ENCODE measurements around the gene SLIT3. TPM values are rescaled to one million over a fixed set of nuclear protein-coding genes. Genes with fewer than 3 reads are reported as not detected.

SLIT3 gene
- total RNA-seq, 4 donors from 2014 or later: 41.1 to 86.6 (median 62.7) TPM

DNA sequence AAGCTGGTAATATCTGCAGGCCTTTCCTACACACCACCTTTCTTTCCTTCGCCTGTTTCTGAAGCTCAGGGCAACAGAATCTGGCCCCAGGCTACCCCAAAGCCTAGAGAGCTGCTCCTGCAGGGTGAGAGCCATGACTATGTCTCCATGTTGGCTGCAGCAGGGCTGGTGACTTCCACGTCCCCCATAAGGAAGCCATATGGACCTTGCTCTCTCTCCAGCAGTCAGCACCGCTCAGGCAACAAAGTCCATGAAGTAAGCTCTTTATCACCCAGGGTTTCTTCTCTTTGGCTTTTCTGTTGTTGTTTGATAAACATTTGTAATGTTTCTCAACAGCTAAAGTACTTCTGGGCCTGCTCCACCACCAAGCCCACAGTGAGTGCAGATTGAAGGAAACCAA lies 125.2 kb downstream of the SLIT3 start:
- TF ChIP-seq POLR2AphosphoS5 (IDR thresholded peaks at IDR 0.05) (no peak), POLR2A (IDR thresholded peaks at IDR 0.05; ENCODE audit: low read depth) (no peak)
- Histone ChIP-seq H3K27ac (replicated peaks in 1 of 4) (no peak overlapping the region), H3K27me3 (no peaks in the 10 kb centered on the region), H3K36me3 (no peaks in the 10 kb centered on the region), H3K4me1 (peaks cover 4 to 19% (median 16%) of the 10 kb centered on the region in 4 donors), H3K9me3 (no peaks in the 10 kb centered on the region), H3K4me3 (no peak overlapping the region)
- intact Hi-C loops (cut with DNase I): no loop called here
- no peak for DNase-seq (ENCODE audit: extremely low spot score)
- 100% methylated on average over 3 of the region's 3 CpGs for WGBS

DNA sequence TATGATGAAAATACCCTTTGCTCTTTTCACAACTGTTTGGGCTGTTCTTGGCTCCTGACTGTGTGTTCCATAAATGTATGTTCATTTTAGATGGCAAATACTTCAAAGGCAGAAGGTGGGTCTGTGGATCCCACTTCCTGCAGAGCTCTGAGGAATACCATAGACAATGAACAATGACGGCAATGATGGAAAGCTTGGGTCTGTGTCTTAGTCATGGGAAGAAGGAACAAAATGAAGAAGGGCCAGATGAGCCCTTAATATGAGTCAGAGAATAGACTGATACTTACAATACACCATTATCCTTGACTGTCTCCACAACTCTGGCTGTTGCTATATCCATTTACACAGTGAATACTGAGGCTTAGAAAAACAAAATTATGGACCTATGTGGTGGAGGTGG lies 126.0 kb downstream of the SLIT3 start:
- DNase-seq (ENCODE audit: extremely low spot score): no peak
- Histone ChIP-seq H3K9me3 (no peaks in the 10 kb centered on the region), H3K36me3 (no peaks in the 10 kb centered on the region), H3K4me3 (no peak overlapping the region), H3K27me3 (no peaks in the 10 kb centered on the region), H3K4me1 (peaks cover 4 to 19% (median 16%) of the 10 kb centered on the region in 4 donors), H3K27ac (replicated peaks in 1 of 4) (no peak overlapping the region)
- TF ChIP-seq EP300 (IDR thresholded peaks at IDR 0.05) (no peak), POLR2A (IDR thresholded peaks at IDR 0.05; ENCODE audit: low read depth) (no peak), POLR2AphosphoS5 (IDR thresholded peaks at IDR 0.05) (no peak)
- TF ChIP-seq, protein P1, sequence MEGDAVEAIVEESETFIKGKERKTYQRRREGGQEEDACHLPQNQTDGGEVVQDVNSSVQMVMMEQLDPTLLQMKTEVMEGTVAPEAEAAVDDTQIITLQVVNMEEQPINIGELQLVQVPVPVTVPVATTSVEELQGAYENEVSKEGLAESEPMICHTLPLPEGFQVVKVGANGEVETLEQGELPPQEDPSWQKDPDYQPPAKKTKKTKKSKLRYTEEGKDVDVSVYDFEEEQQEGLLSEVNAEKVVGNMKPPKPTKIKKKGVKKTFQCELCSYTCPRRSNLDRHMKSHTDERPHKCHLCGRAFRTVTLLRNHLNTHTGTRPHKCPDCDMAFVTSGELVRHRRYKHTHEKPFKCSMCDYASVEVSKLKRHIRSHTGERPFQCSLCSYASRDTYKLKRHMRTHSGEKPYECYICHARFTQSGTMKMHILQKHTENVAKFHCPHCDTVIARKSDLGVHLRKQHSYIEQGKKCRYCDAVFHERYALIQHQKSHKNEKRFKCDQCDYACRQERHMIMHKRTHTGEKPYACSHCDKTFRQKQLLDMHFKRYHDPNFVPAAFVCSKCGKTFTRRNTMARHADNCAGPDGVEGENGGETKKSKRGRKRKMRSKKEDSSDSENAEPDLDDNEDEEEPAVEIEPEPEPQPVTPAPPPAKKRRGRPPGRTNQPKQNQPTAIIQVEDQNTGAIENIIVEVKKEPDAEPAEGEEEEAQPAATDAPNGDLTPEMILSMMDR (IDR thresholded peaks at IDR 0.05): no peak
- intact Hi-C loops (cut with DNase I): no loop called here
- 35% methylated on average over 1 of the region's 1 CpG for WGBS

DNA sequence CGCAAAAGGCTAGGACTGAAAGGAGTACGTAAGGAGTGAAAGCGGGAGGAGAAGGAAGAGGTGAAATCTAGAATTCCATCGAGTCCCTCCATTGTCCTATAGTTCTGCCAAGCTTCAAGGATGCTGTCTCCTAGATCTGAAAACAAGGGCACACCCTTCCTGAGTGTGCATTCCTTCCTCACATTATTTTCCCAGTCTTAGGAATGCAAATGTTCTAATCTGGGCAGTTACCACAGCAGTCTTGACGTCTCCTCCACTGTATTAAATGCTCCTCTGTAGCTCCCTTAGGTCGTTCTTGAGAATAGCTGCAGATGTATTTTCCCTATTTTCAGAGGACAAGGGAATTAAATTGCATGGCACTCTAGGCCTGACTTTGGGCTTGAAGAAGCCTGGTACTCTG lies 127.6 kb downstream of the SLIT3 start:
- Histone ChIP-seq H3K9me3 (no peaks in the 10 kb centered on the region), H3K27ac (replicated peaks in 1 of 4) (no peak overlapping the region), H3K4me3 (no peak overlapping the region), H3K4me1 (peaks cover 4 to 23% (median 19%) of the 10 kb centered on the region in 4 donors), H3K36me3 (no peaks in the 10 kb centered on the region), H3K27me3 (no peaks in the 10 kb centered on the region)
- DNase-seq (ENCODE audit: extremely low spot score): no peak
- WGBS: 68% methylated on average over 6 of the region's 6 CpGs
- intact Hi-C loops (cut with DNase I): no loop called here
- TF ChIP-seq POLR2AphosphoS5 (IDR thresholded peaks at IDR 0.05) (no peak), POLR2A (IDR thresholded peaks at IDR 0.05; ENCODE audit: low read depth) (no peak)
- TF ChIP-seq, protein P1 (IDR thresholded peaks at IDR 0.05): no peak

DNA sequence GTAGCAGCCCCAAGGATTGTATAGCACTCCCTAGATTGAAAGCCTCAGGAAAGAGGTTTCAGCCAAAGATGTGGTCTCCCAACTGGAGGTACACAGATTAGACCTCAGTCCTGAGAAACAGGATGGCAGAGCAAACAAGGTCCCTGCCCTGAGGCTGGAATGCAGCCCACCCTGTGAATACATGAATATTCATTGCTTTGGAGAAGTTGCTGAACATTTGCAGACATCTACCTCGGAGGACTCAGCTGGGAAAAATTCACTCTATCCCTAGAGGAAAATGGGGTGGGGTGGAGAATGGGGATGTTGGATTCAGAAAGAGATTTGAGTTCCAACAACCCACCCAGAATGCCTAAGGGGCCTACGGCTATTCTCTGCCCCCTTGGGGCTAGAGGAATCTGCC lies 129.4 kb downstream of the SLIT3 start:
- intact Hi-C loops (cut with DNase I): no loop called here
- Histone ChIP-seq H3K9me3 (no peaks in the 10 kb centered on the region), H3K27ac (replicated peaks in 1 of 4) (no peak overlapping the region), H3K4me3 (no peak overlapping the region), H3K27me3 (no peaks in the 10 kb centered on the region), H3K36me3 (no peaks in the 10 kb centered on the region), H3K4me1 (peaks cover 0 to 29% (median 22%) of the 10 kb centered on the region in 4 donors)
- DNase-seq (ENCODE audit: extremely low spot score): no peak
- WGBS: 60% methylated on average over 2 of the region's 2 CpGs
- no peak for TF ChIP-seq EP300 (IDR thresholded peaks at IDR 0.05)
- no peak for TF ChIP-seq POLR2AphosphoS5 (IDR thresholded peaks at IDR 0.05)
- TF ChIP-seq, protein P1 (IDR thresholded peaks at IDR 0.05): no peak
- TF ChIP-seq POLR2A (IDR thresholded peaks at IDR 0.05; ENCODE audit: low read depth): no peak

DNA sequence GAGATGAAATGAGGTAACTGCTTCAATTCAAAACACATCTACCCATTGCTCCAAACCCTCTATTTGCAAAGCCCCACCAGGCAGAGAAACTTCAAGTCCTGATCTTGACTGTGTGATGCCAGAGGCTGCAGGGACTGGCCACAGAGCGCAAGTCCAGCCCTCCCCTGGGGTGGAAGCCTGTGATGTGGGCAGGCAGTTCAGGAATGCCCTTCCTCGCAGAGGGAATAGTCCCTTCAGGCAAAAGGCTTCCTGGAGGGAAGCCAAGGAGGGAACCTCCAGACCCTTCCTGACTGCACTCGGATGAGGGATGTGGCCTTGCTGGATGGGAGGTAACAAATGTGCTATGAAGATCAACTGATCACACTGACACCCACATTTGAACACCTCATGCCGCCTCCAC lies 131.2 kb downstream of the SLIT3 start:
- H3K36me3 ChIP-seq: no peaks in the 10 kb centered on the region

More for the DNA sequence above, 131.2 kb downstream of the SLIT3 start:
- Histone ChIP-seq H3K4me1 (peaks cover 0 to 31% (median 23%) of the 10 kb centered on the region in 4 donors), H3K4me3 (no peak overlapping the region), H3K27ac (replicated peaks in 1 of 4) (no peak overlapping the region), H3K27me3 (no peaks in the 10 kb centered on the region), H3K9me3 (no peaks in the 10 kb centered on the region)
- 90% methylated on average over 2 of the region's 4 CpGs for WGBS
- TF ChIP-seq POLR2A (IDR thresholded peaks at IDR 0.05; ENCODE audit: low read depth): no peak
- no peak for TF ChIP-seq POLR2AphosphoS5 (IDR thresholded peaks at IDR 0.05)
- TF ChIP-seq EP300 (IDR thresholded peaks at IDR 0.05): no peak
- TF ChIP-seq, protein P1 (IDR thresholded peaks at IDR 0.05): no peak
- intact Hi-C loops (cut with DNase I): no loop called here
- no peak for DNase-seq (ENCODE audit: extremely low spot score)

Data from esophagus muscularis mucosa (tissue), 4 donors.